ENCODE measurements around the gene UNC5A. TPM values are rescaled to one million over a fixed set of nuclear protein-coding genes. Genes with fewer than 3 reads are reported as not detected.

The UNC5A gene
- total RNA-seq, 1 donor from 2014 or later = 2.8 TPM

GRCh38 chr5:176779537-176779936 is 30.8 kb upstream of the UNC5A start:
- no peak overlapping the region for H3K27ac Mint-ChIP-seq
- no peak overlapping the region for H3K4me3 Mint-ChIP-seq (ENCODE audit: low read depth)
- no peaks in the 10 kb centered on the region for H3K36me3 Mint-ChIP-seq (ENCODE audit: insufficient read depth)
- TF ChIP-seq CTCF (IDR thresholded peaks at IDR 0.05; ENCODE audit: unreplicated experiment) = no peak
- H3K9me3 Mint-ChIP-seq (ENCODE audit: low read depth) = no peaks in the 10 kb centered on the region
- DNase-seq (ENCODE audit: low spot score, unreplicated experiment) = no peak
- no peaks in the 10 kb centered on the region for H3K4me1 Mint-ChIP-seq (ENCODE audit: low read depth)
- H3K27me3 Mint-ChIP-seq = peaks cover 51% of the 10 kb centered on the region

- Mint-ChIP-seq H3K9me3 (ENCODE audit: low read depth) (no peaks in the 10 kb centered on the region), H3K4me3 (ENCODE audit: low read depth) (no peak overlapping the region), H3K4me1 (ENCODE audit: low read depth) (no peaks in the 10 kb centered on the region), H3K27me3 (peaks cover 43% of the 10 kb centered on the region), H3K27ac (no peak overlapping the region), H3K36me3 (ENCODE audit: insufficient read depth) (no peaks in the 10 kb centered on the region)
- no peak for DNase-seq (ENCODE audit: low spot score, unreplicated experiment)
- TF ChIP-seq CTCF (IDR thresholded peaks at IDR 0.05; ENCODE audit: unreplicated experiment) = no peak
These were observed 29.9 kb upstream of the UNC5A start for GRCh38 chr5:176780176-176781053.

GRCh38 chr5:176781054-176781375 is 29.3 kb upstream of the UNC5A start:
- Mint-ChIP-seq H3K27ac (no peak overlapping the region), H3K4me3 (ENCODE audit: low read depth) (no peak overlapping the region), H3K9me3 (ENCODE audit: low read depth) (no peaks in the 10 kb centered on the region), H3K4me1 (ENCODE audit: low read depth) (no peaks in the 10 kb centered on the region), H3K27me3 (peaks cover 41% of the 10 kb centered on the region), H3K36me3 (ENCODE audit: insufficient read depth) (no peaks in the 10 kb centered on the region)
- DNase-seq (ENCODE audit: low spot score, unreplicated experiment) = no peak
- TF ChIP-seq CTCF (IDR thresholded peaks at IDR 0.05; ENCODE audit: unreplicated experiment) = no peak

- no peak overlapping the region for H3K4me3 Mint-ChIP-seq (ENCODE audit: low read depth)
- H3K9me3 Mint-ChIP-seq (ENCODE audit: low read depth) = no peaks in the 10 kb centered on the region
- H3K27ac Mint-ChIP-seq = no peak overlapping the region
- H3K4me1 Mint-ChIP-seq (ENCODE audit: low read depth) = no peaks in the 10 kb centered on the region
- DNase-seq (ENCODE audit: low spot score, unreplicated experiment) = no peak
- H3K27me3 Mint-ChIP-seq = peaks cover 40% of the 10 kb centered on the region
- no peaks in the 10 kb centered on the region for H3K36me3 Mint-ChIP-seq (ENCODE audit: insufficient read depth)
- no peak for TF ChIP-seq CTCF (IDR thresholded peaks at IDR 0.05; ENCODE audit: unreplicated experiment)
These were observed 28.5 kb upstream of the UNC5A start for GRCh38 chr5:176781638-176782570.

Data from progenitor cell of endocrine pancreas (in vitro differentiated cells).